ENCODE measurements around the gene RPL11.
"Not testable (repeated sequence)": the region's sequence is repeated elsewhere in the genome, so short reads cannot be mapped to it uniquely, and the experiment has no call there.

The RPL11 gene

DNA sequence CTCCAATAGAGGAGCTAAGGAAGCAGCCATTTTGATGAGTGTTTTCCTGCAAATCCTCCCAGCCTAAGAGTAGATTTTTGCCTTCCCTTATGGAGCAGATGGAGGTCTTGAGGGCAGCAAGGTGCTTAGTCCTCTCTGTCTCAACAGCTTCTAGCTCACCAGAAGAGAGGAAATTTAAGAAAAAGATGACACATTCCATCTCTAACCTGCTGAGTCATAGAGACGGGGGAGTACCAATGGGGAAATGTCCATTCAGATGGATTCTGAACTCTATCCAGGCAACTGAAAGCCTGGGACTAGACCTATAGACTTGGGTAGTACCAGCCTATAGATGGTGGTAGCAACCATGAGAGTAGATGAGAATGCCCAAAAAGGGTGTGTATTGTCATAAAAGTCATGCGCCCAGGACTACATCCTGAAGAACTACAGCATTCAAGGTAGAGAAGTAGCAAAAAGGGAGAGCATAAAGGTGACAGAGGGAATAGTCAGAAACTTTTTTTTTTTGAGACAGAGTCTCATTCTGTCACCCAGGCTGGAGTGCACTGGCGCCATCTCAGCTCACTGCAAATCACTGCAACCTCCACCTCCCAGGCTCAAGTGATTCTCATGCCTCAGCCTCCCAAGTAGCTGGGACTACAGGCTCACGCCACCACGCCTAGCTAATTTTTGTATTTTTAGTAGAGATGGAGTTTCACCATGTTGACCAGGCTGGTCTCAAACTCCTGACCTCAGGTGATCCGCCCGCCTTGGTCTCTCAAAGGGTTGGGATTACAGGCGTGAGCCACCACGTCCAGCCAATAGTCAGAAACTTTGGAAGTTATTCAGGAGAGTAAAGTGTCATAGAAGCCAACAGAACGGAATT is 41.0 kb downstream of the RPL11 start:
- no peak for DNase-seq (ENCODE audit: low read depth)

DNA sequence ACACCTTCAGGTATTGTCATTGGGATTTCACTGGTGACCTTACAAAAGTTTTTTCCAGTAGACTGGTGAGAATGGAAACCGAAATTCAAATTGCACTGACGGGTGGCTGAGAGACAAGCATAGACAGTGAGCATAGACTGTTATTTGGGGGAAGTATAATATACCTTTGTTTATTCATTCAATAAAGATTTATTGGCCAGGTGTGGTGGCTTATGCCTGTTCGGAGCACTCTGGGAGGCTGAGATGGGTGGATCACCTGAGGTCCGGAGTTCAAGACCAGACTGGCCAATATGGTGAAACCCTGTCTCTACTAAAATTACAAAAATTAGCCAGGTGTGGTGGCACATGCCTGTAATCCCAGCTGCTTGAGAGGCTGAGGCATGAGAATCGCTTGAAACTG is 41.7 kb downstream of the RPL11 start:
- not testable (repeated sequence) for DNase-seq (ENCODE audit: low read depth)

DNA sequence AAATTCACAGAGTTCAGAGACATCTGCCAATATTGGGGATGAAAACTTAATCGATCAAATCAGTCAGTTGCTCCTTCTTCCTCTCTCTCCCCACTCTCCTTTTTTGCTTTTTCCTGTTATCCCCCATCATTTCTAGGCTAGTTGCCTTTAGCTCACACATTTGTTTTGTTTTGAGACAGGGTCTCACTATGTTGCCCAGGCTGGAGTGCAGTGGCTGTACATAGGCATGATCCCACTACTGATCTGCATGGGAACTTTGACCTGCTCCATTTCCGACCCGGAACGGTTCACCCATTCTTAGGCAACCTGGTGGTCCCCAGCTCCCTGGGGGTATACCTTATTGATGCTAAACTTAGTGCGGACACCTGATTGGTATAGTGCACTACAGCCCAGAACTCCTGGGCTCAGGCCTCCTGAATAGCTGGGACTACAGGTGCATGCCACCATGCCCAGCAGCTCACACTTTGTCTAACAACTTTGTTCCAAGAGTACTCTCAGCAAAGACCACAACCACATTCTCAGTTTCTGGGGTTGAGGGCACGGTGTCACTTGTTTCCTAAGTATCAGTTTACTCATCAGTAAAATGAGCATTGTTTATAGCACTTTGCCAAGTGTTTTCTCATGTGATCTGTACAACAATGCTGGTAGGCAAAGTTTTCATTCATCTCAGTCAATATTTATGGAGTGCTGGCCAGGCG is 45.0 kb downstream of the RPL11 start:
- DNase-seq (ENCODE audit: low read depth), result no peak

DNA sequence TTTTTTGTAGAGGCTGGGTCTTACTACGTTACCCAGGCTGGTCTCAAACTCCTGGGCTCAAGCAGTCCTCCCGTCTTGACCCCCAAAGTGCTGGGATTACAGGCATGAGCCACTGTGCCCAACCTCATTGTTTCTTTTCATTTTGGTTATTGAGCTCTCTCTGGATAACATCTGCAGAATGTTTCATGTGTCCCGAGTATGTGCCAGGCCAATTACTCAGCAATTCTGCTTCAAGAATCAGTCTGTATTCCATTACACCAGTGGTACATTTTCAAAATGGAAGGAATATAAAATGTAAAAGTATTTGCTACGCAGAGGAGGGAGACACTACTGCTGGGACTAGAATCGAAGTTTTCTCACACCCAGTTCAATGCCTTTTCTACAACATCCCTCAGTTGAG is 50.0 kb downstream of the RPL11 start:
- no peak for DNase-seq (ENCODE audit: low read depth)

DNA sequence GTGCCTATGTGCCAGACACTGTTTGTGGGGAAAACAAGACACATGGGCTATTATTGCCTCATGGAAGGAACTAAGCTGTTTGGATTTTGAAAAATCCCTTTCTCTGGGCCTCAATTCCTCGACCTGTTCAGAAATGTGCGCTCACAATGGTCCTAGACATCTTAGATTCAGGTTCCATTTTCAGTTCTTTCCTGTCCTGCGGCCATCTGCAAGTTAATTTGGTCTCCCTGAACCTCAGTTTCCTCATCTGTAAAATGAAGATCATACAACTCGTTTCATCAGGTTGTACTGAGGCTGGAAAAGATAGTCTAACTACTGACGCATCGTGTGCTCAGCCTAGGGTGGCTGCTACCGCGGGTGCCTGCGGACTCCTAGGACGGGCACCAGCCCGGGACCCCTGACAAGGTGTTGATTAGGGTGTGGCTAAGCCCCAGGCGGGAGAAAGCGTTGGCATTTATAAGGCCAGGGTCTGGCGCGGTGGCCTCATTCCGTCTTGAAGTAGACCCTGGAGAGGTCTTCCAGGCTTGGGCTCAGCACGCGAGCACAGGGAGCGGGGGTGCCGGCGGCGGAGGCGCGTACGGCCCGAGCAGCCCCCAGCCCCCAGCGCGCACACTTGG is 51.2 kb downstream of the RPL11 start:
- DNase-seq (ENCODE audit: low read depth), result no peak

DNA sequence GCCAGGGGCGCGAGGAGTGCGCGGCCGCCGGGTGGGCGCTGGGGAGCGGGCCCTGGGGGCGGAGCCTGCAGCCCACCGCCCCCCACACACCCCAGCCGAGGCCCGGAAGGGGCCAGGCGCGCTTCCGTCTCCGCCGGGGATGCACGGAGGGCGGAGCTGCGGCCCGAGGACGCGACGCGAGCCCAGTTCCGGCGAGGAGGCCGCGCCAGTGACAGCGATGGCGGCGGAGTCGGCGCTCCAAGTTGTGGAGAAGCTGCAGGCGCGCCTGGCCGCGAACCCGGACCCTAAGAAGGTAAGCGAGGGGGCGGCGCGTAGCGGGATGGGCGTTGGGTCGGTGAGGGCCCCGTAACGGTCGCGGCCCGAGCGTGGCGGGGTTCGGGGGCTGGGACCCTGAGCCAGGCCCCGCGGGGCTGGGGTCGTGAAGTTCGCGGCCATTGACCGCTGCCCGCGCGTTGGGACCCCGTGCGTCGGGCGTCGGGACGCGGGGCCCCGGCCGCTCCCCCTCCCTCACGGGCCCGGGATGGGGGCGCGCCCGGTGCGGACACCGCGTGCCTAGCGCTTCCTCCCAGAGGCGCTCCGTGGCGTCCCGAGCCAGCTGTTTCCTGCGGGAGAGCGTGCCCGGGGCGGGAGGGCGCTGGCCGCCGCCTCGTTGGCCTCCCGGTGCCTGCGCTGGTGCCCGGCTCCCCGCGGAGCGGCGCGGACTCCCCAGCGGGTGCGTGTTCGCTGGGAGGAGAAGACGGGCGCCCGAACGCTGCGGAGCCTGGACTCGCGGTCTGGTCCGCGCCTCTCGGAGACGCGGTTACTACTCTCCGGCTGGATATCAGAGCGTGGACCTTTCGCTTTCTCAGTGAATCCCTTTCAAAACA is 51.9 kb downstream of the RPL11 start, which contains the start of gene ELOA:
TSS of gene ELOA (plus strand) at position 185 of the 866 bp plus-strand sequence. CDS start at position 218, 33 bp downstream.
- peak; percentile 16 for DNase-seq (ENCODE audit: low read depth)

GRCh38 chr1:23745515-23745914 is 53.9 kb downstream of the RPL11 start:
- DNase-seq (ENCODE audit: low read depth), result no peak
